Psoas muscle (tissue), 8 donors: ENCODE data around the gene ACSF2. TPM values are rescaled to one million over a fixed set of nuclear protein-coding genes. Genes with fewer than 3 reads are reported as not detected.

Experiments
- ATAC-seq, 4 donors: fragments of 200-7000 bp; cut with Tn5 transposase; one replicate each; pipeline ENCODE4 v1.9.1; 2020; ENCODE audit warnings: moderate library complexity in 3 of 4, mild to moderate bottlenecking in 2 of 4
- DNase-seq, 2 donors: peaks; one replicate each; pipeline ENCODE4 v3.0.0-alpha.2; 2020
- H3K27ac ChIP-seq: fragments of 200-600 bp; one replicate; pipeline ENCODE4 v1.8.0; 2022
- H3K27me3 ChIP-seq, 3 donors: fragments of 200-600 bp in 1 of 3; one replicate each; pipeline versions ENCODE4 v1.6.1 to v1.8.0; 2013 to 2022; ENCODE audit warnings: low read length in 2 of 3, mild to moderate bottlenecking in 2 of 3, moderate library complexity in 1 of 3; ENCODE audit not compliant: insufficient read depth in 3 of 3
- H3K36me3 ChIP-seq, 2 donors: fragments of 200-600 bp in 1 of 2; one replicate each; pipeline versions ENCODE4 v1.6.1 to v1.8.0; 2013 to 2022; ENCODE audit warnings: low read depth in 1 of 2, mild to moderate bottlenecking in 1 of 2, moderate library complexity in 1 of 2; ENCODE audit not compliant: insufficient read depth in 1 of 2
- H3K4me1 ChIP-seq: fragments of 200-600 bp; one replicate; pipeline ENCODE4 v1.8.0; 2022
- H3K4me3 ChIP-seq: fragments of 200-600 bp; one replicate; pipeline ENCODE4 v1.8.0; 2022; ENCODE audit warnings: mild to moderate bottlenecking
- H3K9me3 ChIP-seq: fragments of 200-600 bp; one replicate; pipeline ENCODE4 v1.8.0; 2022
- CTCF ChIP-seq: fragments of 200-600 bp; IDR thresholded peaks from one replicate; pipeline ENCODE4 v1.8.0; 2022; ENCODE audit warnings: antibody characterized with exemption
- WGBS, 3 donors: extraction: QIAGEN DNeasy Blood & Tissue Kit; methylation state at CpG; one replicate each; pipeline versions ENCODE4 v1.1.6 to v1.1.7; 2013; 5-methylcytosine and 5-hydroxymethylcytosine counted together
- intact Hi-C, 2 donors: fragments of 100-400 bp; cut with DNase I; formaldehyde crosslinking; loops; one replicate each; pipeline versions ENCODE4 v1.11.0 to v1.14.2; 2022
- polyA plus RNA-seq, 3 donors: library from polyadenylated mRNA; stranded (reverse); fragments of 200-250 nt; gene quantifications; one replicate each; pipeline ENCODE4 v1.2.3, GENCODE V29; 2013
- total RNA-seq, 4 donors: library from RNA; stranded (reverse); fragmentation: NEBNext Ultra II Directional in 2 of 4; extraction: Animal tissue kit (Norgen Biotek cat#: 25700) in 2 of 4; gene quantifications; one replicate each; pipeline versions ENCODE4 v1.2.1 to v1.2.4, GENCODE V29; 2021 to 2023
- donor health status: healthy with polysubstance abuse.
- donor health status: DM: no; HTN: no; CAD: no; lungs with moderate emphysema.
- donor health status: Bipolar disorder and iron deficiency.
- donor health status: healthy.
- donor health status: DM: yes; HTN: yes; CAD: no.
- donor health status: DM: no; HTN: no; CAD: no.
- donor health status: DM: no; HTN: no; CAD: no.
- donor health status: DM: yes; HTN: yes; CAD: no.

ACSF2 gene
- total and polyA plus RNA-seq, 7 donors, result 14.4 to 72.3 (median 35.5) TPM

GRCh38 chr17:50389534-50389933 lies 36.5 kb upstream of the ACSF2 start:
- intact Hi-C loops, result no loop called here
- Histone ChIP-seq H3K4me3 (no peak overlapping the region), H3K27me3 (no peaks in the 10 kb centered on the region), H3K36me3 (peaks cover 28 to 100% of the 10 kb centered on the region in 2 donors), H3K27ac (no peak overlapping the region), H3K9me3 (no peaks in the 10 kb centered on the region), H3K4me1 (no peaks in the 10 kb centered on the region)
- no peak for DNase-seq
- TF ChIP-seq CTCF, result no peak
- ATAC-seq, result no peak
- WGBS, 3 donors, result 95 to 98% (median 98%) methylated on average over 6 of the region's 6 CpGs

GRCh38 chr17:50392621-50393020 lies 33.4 kb upstream of the ACSF2 start:
- Histone ChIP-seq H3K36me3 (peaks cover 25 to 74% of the 10 kb centered on the region in 2 donors), H3K4me1 (peaks cover 17% of the 10 kb centered on the region), H3K9me3 (no peaks in the 10 kb centered on the region), H3K27ac (no peak overlapping the region), H3K4me3 (no peak overlapping the region), H3K27me3 (no peaks in the 10 kb centered on the region)
- DNase-seq (no peak), ATAC-seq (no peak)
- intact Hi-C loops, result no loop called here
- WGBS, 3 donors, result 85 to 93% (median 91%) methylated on average over 6 of the region's 6 CpGs
- TF ChIP-seq CTCF, result no peak

- Histone ChIP-seq H3K4me3 (no peak overlapping the region), H3K36me3 (peaks cover 25 to 63% of the 10 kb centered on the region in 2 donors), H3K9me3 (no peaks in the 10 kb centered on the region), H3K27ac (no peak overlapping the region), H3K27me3 (no peaks in the 10 kb centered on the region), H3K4me1 (peaks cover 17% of the 10 kb centered on the region)
- intact Hi-C loops, result no loop called here
- ATAC-seq (no peak), DNase-seq (no peak)
- TF ChIP-seq CTCF, result no peak
- WGBS, 3 donors, result 85 to 88% (median 86%) methylated on average over 5 of the region's 5 CpGs
Measured at GRCh38 chr17:50393700-50394099, 32.3 kb upstream of the ACSF2 start.

GRCh38 chr17:50394711-50395110 lies 31.3 kb upstream of the ACSF2 start:
- no peak for ATAC-seq
- no peak for TF ChIP-seq CTCF
- no peak overlapping the region for H3K27ac ChIP-seq
- H3K9me3 ChIP-seq, result no peaks in the 10 kb centered on the region
- H3K27me3 ChIP-seq, result no peaks in the 10 kb centered on the region
- intact Hi-C loops, result no loop called here
- H3K4me1 ChIP-seq, result peaks cover 17% of the 10 kb centered on the region
- WGBS, 3 donors, result 15 to 24% (median 23%) methylated on average over 3 of the region's 3 CpGs
- H3K4me3 ChIP-seq, result no peak overlapping the region
- no peak for DNase-seq
- peaks cover 25 to 53% of the 10 kb centered on the region in 2 donors for H3K36me3 ChIP-seq
